Measurements from ENCODE around the gene PARD3B.

DNA sequence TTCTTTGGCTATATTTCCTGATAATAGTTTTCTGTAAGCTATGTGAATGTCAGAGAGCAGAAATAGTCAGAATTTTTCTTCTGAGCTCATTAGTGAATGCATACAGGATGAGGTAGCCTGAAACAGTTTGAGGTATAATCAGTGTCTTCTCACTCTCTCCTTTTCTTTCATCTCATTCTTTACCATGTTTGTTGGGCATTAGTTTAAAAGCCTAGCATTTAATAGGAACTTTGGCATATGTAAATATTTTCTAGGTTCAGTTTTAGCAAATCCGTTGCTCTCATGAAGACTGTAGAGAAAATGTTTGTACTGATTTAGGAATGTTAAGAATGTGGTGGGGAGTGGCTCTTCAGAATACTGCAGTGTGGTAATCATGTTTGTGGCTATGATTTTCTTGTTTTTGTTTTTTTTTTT is 119.4 kb downstream of the PARD3B start:
- TF ChIP-seq, protein P1, sequence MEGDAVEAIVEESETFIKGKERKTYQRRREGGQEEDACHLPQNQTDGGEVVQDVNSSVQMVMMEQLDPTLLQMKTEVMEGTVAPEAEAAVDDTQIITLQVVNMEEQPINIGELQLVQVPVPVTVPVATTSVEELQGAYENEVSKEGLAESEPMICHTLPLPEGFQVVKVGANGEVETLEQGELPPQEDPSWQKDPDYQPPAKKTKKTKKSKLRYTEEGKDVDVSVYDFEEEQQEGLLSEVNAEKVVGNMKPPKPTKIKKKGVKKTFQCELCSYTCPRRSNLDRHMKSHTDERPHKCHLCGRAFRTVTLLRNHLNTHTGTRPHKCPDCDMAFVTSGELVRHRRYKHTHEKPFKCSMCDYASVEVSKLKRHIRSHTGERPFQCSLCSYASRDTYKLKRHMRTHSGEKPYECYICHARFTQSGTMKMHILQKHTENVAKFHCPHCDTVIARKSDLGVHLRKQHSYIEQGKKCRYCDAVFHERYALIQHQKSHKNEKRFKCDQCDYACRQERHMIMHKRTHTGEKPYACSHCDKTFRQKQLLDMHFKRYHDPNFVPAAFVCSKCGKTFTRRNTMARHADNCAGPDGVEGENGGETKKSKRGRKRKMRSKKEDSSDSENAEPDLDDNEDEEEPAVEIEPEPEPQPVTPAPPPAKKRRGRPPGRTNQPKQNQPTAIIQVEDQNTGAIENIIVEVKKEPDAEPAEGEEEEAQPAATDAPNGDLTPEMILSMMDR (IDR thresholded peaks at IDR 0.05; ENCODE audit: insufficient read depth, low read length) = no peak
- TF ChIP-seq POLR2AphosphoS5 (IDR thresholded peaks at IDR 0.05; ENCODE audit: low read depth) (no peak), GABPA (IDR thresholded peaks at IDR 0.05; ENCODE audit: low read depth) (no peak), SPI1 (IDR thresholded peaks at IDR 0.05; ENCODE audit: borderline replicate concordance, low read depth) (no peak)
- TF ChIP-seq, protein P2, sequence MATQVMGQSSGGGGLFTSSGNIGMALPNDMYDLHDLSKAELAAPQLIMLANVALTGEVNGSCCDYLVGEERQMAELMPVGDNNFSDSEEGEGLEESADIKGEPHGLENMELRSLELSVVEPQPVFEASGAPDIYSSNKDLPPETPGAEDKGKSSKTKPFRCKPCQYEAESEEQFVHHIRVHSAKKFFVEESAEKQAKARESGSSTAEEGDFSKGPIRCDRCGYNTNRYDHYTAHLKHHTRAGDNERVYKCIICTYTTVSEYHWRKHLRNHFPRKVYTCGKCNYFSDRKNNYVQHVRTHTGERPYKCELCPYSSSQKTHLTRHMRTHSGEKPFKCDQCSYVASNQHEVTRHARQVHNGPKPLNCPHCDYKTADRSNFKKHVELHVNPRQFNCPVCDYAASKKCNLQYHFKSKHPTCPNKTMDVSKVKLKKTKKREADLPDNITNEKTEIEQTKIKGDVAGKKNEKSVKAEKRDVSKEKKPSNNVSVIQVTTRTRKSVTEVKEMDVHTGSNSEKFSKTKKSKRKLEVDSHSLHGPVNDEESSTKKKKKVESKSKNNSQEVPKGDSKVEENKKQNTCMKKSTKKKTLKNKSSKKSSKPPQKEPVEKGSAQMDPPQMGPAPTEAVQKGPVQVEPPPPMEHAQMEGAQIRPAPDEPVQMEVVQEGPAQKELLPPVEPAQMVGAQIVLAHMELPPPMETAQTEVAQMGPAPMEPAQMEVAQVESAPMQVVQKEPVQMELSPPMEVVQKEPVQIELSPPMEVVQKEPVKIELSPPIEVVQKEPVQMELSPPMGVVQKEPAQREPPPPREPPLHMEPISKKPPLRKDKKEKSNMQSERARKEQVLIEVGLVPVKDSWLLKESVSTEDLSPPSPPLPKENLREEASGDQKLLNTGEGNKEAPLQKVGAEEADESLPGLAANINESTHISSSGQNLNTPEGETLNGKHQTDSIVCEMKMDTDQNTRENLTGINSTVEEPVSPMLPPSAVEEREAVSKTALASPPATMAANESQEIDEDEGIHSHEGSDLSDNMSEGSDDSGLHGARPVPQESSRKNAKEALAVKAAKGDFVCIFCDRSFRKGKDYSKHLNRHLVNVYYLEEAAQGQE (IDR thresholded peaks at IDR 0.05; ENCODE audit: insufficient replicate concordance, low read depth) = no peak
